PC-3 (cell line): Measurements from ENCODE around the gene PTPRF.

ENCODE experiments used
- CTCF ChIP-seq: fragments of 300-600 bp; sonication (generic); conservative IDR thresholded peaks from 2 replicates; pipeline ENCODE4 v1.5.1; 2017; ENCODE audit warnings: antibody characterized with exemption, low read depth, mild to moderate bottlenecking, low read length
- EZH2 ChIP-seq: fragments of 300-600 bp; sonication (generic); IDR thresholded peaks from one replicate; pipeline ENCODE4 v1.6.1; 2017; ENCODE audit warnings: antibody characterized with exemption, mild to moderate bottlenecking, low read length; ENCODE audit not compliant: unreplicated experiment
- EZH2phosphoT487 ChIP-seq: fragments of 300-600 bp; sonication (generic); IDR thresholded peaks from 2 replicates; pipeline ENCODE4 v1.6.1; 2018; ENCODE audit warnings: mild to moderate bottlenecking, antibody characterized with exemption, low read length, borderline replicate concordance

GRCh38 chr1:43509740-43510375 lies 20.8 kb upstream of the PTPRF start:
- no peak for TF ChIP-seq CTCF
- no peak for TF ChIP-seq EZH2
- TF ChIP-seq EZH2phosphoT487, result no peak
